Measurements from ENCODE around the gene TBC1D4. TPM values are rescaled to one million over a fixed set of nuclear protein-coding genes. Genes with fewer than 3 reads are reported as not detected.

TBC1D4 gene
- total RNA-seq, 1 experiment from 2014 or later: 15.1 TPM

DNA sequence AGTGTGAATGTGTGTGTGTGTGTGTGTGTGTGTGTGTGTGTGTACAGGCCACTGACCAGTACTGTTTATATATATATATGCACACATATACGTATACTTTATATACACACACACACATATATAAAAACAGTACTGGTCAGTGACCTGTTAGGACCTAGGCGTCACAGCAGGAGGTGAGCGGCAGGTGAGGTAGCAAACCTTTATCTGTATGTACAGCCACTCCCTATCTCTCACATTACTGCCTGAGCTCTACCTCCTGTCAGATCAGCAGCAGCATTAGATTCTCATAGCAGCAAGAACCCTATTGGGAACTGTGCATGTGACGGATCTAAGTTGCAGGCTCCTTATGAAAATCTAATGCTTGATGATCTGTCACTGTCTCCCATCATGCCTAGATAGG, 34.5 kb downstream of the TBC1D4 start:
- CTCF ChIA-PET: no interaction called here
- no peak overlapping the region for H3K9ac ChIP-seq (ENCODE audit: low read length)
- H3K79me2 ChIP-seq (ENCODE audit: low read length): no peaks in the 10 kb centered on the region
- no peaks in the 10 kb centered on the region for H3K36me3 ChIP-seq (ENCODE audit: low read depth, low read length)
- H3K4me2 ChIP-seq (ENCODE audit: low read length): no peak overlapping the region
- ATAC-seq (no peak), DNase-seq (no peak)
- H3K4me3 ChIP-seq (ENCODE audit: low read length): no peak overlapping the region
- no peak overlapping the region for H2AFZ ChIP-seq (ENCODE audit: low read length)
- H3K9me3 ChIP-seq (ENCODE audit: low read length): no peaks in the 10 kb centered on the region
- intact Hi-C loops (cut with micrococcal nuclease): no loop called here
- H3F3A ChIP-seq (ENCODE audit: low read length, unreplicated experiment): no peaks in the 10 kb centered on the region
- no peaks in the 10 kb centered on the region for H3K9me2 ChIP-seq (replicated peaks; ENCODE audit: low read length)
- H3K27ac ChIP-seq (ENCODE audit: low read length): no peak overlapping the region
- no peaks in the 10 kb centered on the region for H4K20me1 ChIP-seq (ENCODE audit: low read length)
- H3K27me3 ChIP-seq (ENCODE audit: low read length): no peaks in the 10 kb centered on the region
- BruUV-seq (replicated peaks): no TSS peak
- peaks cover 4% of the 10 kb centered on the region; the same call in 1 of the 2 replicates for H3K4me1 ChIP-seq (ENCODE audit: insufficient read depth, low read length)
- TF ChIP-seq EZH2 (IDR thresholded peaks at IDR 0.05; ENCODE audit: low read length, unreplicated experiment) (no peak), CTCF (conservative IDR thresholded peaks at IDR 0.05; ENCODE audit: low read depth, low read length) (no peak), EZH2phosphoT487 (IDR thresholded peaks at IDR 0.05; ENCODE audit: borderline replicate concordance, low read length) (no peak)
- POLR2A ChIA-PET (ENCODE audit: unreplicated experiment): no interaction called here

DNA sequence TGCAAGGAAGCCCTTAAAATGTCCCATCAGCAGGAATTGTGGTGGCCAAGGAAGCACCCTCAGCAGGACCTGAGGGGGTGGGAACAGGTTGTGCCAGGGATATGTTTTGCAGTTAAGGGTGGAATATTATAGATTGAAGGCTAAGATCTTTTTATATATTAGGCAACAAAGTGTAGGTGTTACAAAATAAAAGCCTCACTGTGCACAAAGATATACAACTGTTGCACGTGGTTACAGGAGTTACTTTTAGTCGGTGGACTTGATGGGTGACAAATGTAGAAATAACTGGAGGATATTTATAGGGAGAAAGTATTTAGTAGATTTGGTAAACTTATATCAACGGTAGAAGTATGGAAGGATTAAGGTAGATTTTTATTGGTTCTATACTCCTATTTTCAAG, 35.1 kb downstream of the TBC1D4 start:
- Histone ChIP-seq H3K27me3 (ENCODE audit: low read length) (no peaks in the 10 kb centered on the region), H3K9ac (ENCODE audit: low read length) (no peak overlapping the region), H2AFZ (ENCODE audit: low read length) (no peak overlapping the region), H3K36me3 (ENCODE audit: low read depth, low read length) (no peaks in the 10 kb centered on the region), H3K9me3 (ENCODE audit: low read length) (no peaks in the 10 kb centered on the region), H3K9me2 (replicated peaks; ENCODE audit: low read length) (no peaks in the 10 kb centered on the region), H3K4me3 (ENCODE audit: low read length) (no peak overlapping the region), H3K79me2 (ENCODE audit: low read length) (no peaks in the 10 kb centered on the region), H3F3A (ENCODE audit: low read length, unreplicated experiment) (no peaks in the 10 kb centered on the region), H4K20me1 (ENCODE audit: low read length) (no peaks in the 10 kb centered on the region), H3K4me2 (ENCODE audit: low read length) (no peak overlapping the region), H3K27ac (ENCODE audit: low read length) (no peak overlapping the region), H3K4me1 (ENCODE audit: insufficient read depth, low read length) (peaks cover 4% of the 10 kb centered on the region; the same call in 1 of the 2 replicates)
- POLR2A ChIA-PET (ENCODE audit: unreplicated experiment): no interaction called here
- no peak for DNase-seq
- no peak for TF ChIP-seq CTCF (conservative IDR thresholded peaks at IDR 0.05; ENCODE audit: low read depth, low read length)
- no peak for TF ChIP-seq EZH2 (IDR thresholded peaks at IDR 0.05; ENCODE audit: low read length, unreplicated experiment)
- TF ChIP-seq EZH2phosphoT487 (IDR thresholded peaks at IDR 0.05; ENCODE audit: borderline replicate concordance, low read length): no peak
- intact Hi-C loops (cut with micrococcal nuclease): no loop called here
- CTCF ChIA-PET: no interaction called here
- ATAC-seq: no peak
- no TSS peak for BruUV-seq (replicated peaks)

GRCh38 chr13:75445717-75446499, 36.1 kb downstream of the TBC1D4 start:
- Histone ChIP-seq H3K27ac (ENCODE audit: low read length) (no peak overlapping the region), H3K27me3 (ENCODE audit: low read length) (no peaks in the 10 kb centered on the region), H3K9me3 (ENCODE audit: low read length) (no peaks in the 10 kb centered on the region), H3K4me1 (ENCODE audit: insufficient read depth, low read length) (peaks cover 4% of the 10 kb centered on the region; the same call in 1 of the 2 replicates), H4K20me1 (ENCODE audit: low read length) (no peaks in the 10 kb centered on the region), H3K4me2 (ENCODE audit: low read length) (0 out of 2 replicates have a peak overlapping the region, but pooled peaks have one; percentile 7), H3K79me2 (ENCODE audit: low read length) (no peaks in the 10 kb centered on the region), H3K36me3 (ENCODE audit: low read depth, low read length) (no peaks in the 10 kb centered on the region), H2AFZ (ENCODE audit: low read length) (no peak overlapping the region), H3K9me2 (replicated peaks; ENCODE audit: low read length) (no peaks in the 10 kb centered on the region), H3K4me3 (ENCODE audit: low read length) (no peak overlapping the region), H3F3A (ENCODE audit: low read length, unreplicated experiment) (no peaks in the 10 kb centered on the region), H3K9ac (ENCODE audit: low read length) (no peak overlapping the region)
- intact Hi-C loops (cut with micrococcal nuclease): no loop called here
- POLR2A ChIA-PET (ENCODE audit: unreplicated experiment): no interaction called here
- ATAC-seq (no peak), DNase-seq (peak; percentile 34)
- TF ChIP-seq EZH2phosphoT487 (IDR thresholded peaks at IDR 0.05; ENCODE audit: borderline replicate concordance, low read length): no peak
- no peak for TF ChIP-seq CTCF (conservative IDR thresholded peaks at IDR 0.05; ENCODE audit: low read depth, low read length)
- TF ChIP-seq EZH2 (IDR thresholded peaks at IDR 0.05; ENCODE audit: low read length, unreplicated experiment): no peak
- BruUV-seq (replicated peaks): no TSS peak
- CTCF ChIA-PET: no interaction called here
